Stomach (tissue), 4 donors: ENCODE measurements around the gene COX7A2.

Experiments
- EP300 ChIP-seq: sonication (generic); formaldehyde crosslinking; IDR thresholded peaks from one replicate; pipeline ENCODE4 v1.6.1; 2017; ENCODE audit warnings: antibody characterized with exemption
- TF ChIP-seq, protein P1 (sequence below), 7 experiments: fragments of 450-650 bp in 4 of 7; fragments of 200-600 bp in 3 of 7; sonication (generic) in 3 of 7; IDR thresholded peaks; one replicate each; pipeline ENCODE4 v1.5.1; 2016 to 2019; ENCODE audit warnings: antibody characterized with exemption in 7 of 7, control low read depth in 2 of 7, mild to moderate bottlenecking in 1 of 7

DNA sequence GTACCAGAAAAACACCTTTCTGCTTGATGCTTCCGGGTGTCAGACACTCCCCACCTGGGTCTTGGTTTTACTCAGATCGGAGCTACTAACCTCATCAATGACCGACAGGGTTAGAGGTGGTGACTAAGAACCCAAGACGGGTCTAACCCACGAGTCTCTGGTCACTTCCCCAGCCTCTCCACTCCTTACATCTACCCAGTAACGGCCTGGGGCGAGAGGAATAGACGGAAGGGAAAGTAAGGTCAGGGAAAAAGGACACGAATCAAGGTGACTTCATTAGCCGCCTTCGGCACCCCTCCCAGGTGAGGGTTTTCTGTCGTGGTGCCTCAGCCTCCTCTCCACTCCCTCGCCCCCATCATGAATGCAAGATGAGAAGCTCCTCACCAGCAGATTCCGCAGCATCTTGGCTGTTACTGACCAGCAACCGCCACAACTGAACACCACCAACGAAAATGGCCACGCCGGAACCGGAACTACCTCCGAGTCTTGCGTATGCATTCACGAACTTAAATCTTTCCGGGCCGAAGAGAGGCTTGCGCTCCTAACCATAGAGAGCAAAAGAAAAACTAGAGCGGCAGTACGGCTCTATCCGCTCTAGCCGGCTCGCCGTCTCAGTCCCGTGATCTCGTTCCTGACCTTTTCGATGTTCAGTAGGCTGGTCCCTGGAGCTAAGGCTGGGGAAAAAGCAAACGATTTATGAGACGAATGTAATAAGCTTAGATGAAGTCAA is at the start of gene COX7A2:
- TF ChIP-seq, protein P1, sequence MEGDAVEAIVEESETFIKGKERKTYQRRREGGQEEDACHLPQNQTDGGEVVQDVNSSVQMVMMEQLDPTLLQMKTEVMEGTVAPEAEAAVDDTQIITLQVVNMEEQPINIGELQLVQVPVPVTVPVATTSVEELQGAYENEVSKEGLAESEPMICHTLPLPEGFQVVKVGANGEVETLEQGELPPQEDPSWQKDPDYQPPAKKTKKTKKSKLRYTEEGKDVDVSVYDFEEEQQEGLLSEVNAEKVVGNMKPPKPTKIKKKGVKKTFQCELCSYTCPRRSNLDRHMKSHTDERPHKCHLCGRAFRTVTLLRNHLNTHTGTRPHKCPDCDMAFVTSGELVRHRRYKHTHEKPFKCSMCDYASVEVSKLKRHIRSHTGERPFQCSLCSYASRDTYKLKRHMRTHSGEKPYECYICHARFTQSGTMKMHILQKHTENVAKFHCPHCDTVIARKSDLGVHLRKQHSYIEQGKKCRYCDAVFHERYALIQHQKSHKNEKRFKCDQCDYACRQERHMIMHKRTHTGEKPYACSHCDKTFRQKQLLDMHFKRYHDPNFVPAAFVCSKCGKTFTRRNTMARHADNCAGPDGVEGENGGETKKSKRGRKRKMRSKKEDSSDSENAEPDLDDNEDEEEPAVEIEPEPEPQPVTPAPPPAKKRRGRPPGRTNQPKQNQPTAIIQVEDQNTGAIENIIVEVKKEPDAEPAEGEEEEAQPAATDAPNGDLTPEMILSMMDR (IDR thresholded peaks at IDR 0.05): peak in 1 of 7 experiments; percentile 5
- TF ChIP-seq EP300: no peak
